MM.1S (cell line): ENCODE results near the gene TRIM38.

ENCODE experiments used
- DNase-seq: peaks from one replicate; pipeline ENCODE4 v3.0.0-alpha.2; 2015
- H2AFZ ChIP-seq: fragments of 300-600 bp; sonication (generic); 2 replicates; pipeline ENCODE4 v1.6.0; 2016; ENCODE audit warnings: antibody characterized with exemption, low read length
- H3F3A ChIP-seq: fragments of 300-600 bp; sonication (generic); 2 replicates; pipeline ENCODE4 v1.6.1; 2016; ENCODE audit warnings: mild to moderate bottlenecking, antibody characterized with exemption, low read length, moderate library complexity, mixed read lengths; ENCODE audit not compliant: insufficient read depth
- H3K27ac ChIP-seq: fragments of 300-600 bp; sonication (generic); 2 replicates; pipeline ENCODE4 v1.5.1; 2016; ENCODE audit warnings: mild to moderate bottlenecking, low read length
- H3K27me3 ChIP-seq: fragments of 300-600 bp; sonication (generic); replicated peaks from 2 replicates; pipeline ENCODE4 v1.6.0; 2016; ENCODE audit warnings: low read length; ENCODE audit not compliant: insufficient read depth
- H3K36me3 ChIP-seq: fragments of 300-600 bp; sonication (generic); replicated peaks from 2 replicates; pipeline ENCODE4 v1.6.1; 2016; ENCODE audit warnings: mild to moderate bottlenecking, low read length, mixed read lengths; ENCODE audit not compliant: insufficient read depth
- H3K4me1 ChIP-seq: fragments of 300-600 bp; sonication (generic); 2 replicates; pipeline ENCODE4 v1.6.1; 2016; ENCODE audit warnings: low read length, mixed read lengths
- H3K4me2 ChIP-seq: fragments of 300-600 bp; sonication (generic); 2 replicates; pipeline ENCODE4 v1.6.0; 2016; ENCODE audit warnings: low read depth, low read length
- H3K4me3 ChIP-seq: fragments of 300-600 bp; sonication (generic); 2 replicates; pipeline ENCODE4 v1.5.1; 2016; ENCODE audit warnings: low read length, mixed read lengths
- H3K79me2 ChIP-seq: fragments of 300-600 bp; sonication (generic); 2 replicates; pipeline ENCODE4 v1.6.1; 2016; ENCODE audit warnings: mixed run types, low read length, mixed read lengths
- H3K9ac ChIP-seq: fragments of 300-600 bp; sonication (generic); 2 replicates; pipeline ENCODE4 v1.6.1; 2016; ENCODE audit warnings: low read length, mixed read lengths
- H3K9me2 ChIP-seq: fragments of 300-600 bp; sonication (generic); replicated peaks from 2 replicates; pipeline ENCODE4 v1.6.1; 2016; ENCODE audit warnings: mild to moderate bottlenecking, low read length, mixed read lengths; ENCODE audit not compliant: insufficient read depth
- H3K9me3 ChIP-seq: fragments of 300-600 bp; sonication (generic); replicated peaks from 2 replicates; pipeline ENCODE4 v1.6.1; 2016; ENCODE audit warnings: mild to moderate bottlenecking, low read length, mixed read lengths; ENCODE audit not compliant: insufficient read depth
- H4K20me1 ChIP-seq: fragments of 300-600 bp; sonication (generic); 2 replicates; pipeline ENCODE4 v1.6.1; 2016; ENCODE audit warnings: mild to moderate bottlenecking, low read length, moderate library complexity, mixed read lengths; ENCODE audit not compliant: insufficient read depth
- EZH2 ChIP-seq: fragments of 300-600 bp; sonication (generic); optimal IDR thresholded peaks from 2 replicates; pipeline ENCODE3; 2017; ENCODE audit warnings: low read depth, mild to moderate bottlenecking, antibody characterized with exemption, low read length, mixed read lengths
- EZH2phosphoT487 ChIP-seq: fragments of 300-600 bp; sonication (generic); IDR thresholded peaks from 2 replicates; pipeline ENCODE4 v1.6.1; 2018; ENCODE audit warnings: antibody characterized with exemption, low read length
- TF ChIP-seq, protein P1 (sequence below): fragments of 300-600 bp; sonication (generic); IDR thresholded peaks from 2 replicates; pipeline ENCODE4 v1.5.1; 2016; ENCODE audit warnings: antibody characterized with exemption, low read length, mixed read lengths

Gene TRIM38

DNA sequence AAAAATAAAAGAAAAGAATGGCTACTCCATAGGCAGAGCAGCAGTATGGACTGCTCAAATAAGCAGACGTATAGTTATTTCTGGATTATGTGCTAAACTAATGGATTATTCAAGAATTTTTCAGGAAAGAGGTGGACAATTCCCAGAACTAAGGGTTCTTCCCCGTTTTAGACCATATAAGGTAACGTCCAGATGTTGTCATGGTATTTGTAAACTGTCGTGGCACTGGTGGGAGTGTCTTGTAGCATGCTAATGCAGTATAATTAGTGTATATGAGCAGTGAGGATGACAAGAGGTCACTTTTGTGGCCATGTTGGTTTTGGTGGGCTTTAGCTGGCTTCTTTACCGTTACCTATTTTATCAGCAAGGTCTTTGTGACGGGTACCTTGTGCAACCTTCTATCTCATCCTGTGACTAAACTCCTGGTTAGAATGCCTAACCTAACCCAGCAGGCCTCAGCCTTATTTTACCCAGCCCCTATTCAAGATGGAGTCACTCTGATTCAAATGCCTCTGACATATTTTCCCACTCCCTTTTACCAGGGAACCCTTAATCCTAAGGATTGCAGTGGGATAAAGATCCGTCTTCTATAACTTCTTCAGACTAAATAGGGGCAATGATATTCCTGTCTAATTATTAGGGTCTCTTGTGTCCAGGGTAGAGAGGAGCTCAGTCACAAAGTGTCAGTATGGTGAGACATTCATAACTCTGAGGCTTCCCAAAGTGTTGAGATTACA, 11.1 kb upstream of the TRIM38 start:
- Histone ChIP-seq H3K9me2 (no peaks in the 10 kb centered on the region), H4K20me1 (no peaks in the 10 kb centered on the region), H3K9me3 (no peaks in the 10 kb centered on the region), H3K36me3 (no peaks in the 10 kb centered on the region), H2AFZ (no peak overlapping the region), H3K4me3 (no peak overlapping the region), H3K79me2 (no peaks in the 10 kb centered on the region), H3K4me2 (no peak overlapping the region), H3K4me1 (no peaks in the 10 kb centered on the region), H3K27ac (no peak overlapping the region), H3K27me3 (no peaks in the 10 kb centered on the region), H3F3A (no peaks in the 10 kb centered on the region), H3K9ac (no peak overlapping the region)
- DNase-seq: no peak
- TF ChIP-seq, protein P1, sequence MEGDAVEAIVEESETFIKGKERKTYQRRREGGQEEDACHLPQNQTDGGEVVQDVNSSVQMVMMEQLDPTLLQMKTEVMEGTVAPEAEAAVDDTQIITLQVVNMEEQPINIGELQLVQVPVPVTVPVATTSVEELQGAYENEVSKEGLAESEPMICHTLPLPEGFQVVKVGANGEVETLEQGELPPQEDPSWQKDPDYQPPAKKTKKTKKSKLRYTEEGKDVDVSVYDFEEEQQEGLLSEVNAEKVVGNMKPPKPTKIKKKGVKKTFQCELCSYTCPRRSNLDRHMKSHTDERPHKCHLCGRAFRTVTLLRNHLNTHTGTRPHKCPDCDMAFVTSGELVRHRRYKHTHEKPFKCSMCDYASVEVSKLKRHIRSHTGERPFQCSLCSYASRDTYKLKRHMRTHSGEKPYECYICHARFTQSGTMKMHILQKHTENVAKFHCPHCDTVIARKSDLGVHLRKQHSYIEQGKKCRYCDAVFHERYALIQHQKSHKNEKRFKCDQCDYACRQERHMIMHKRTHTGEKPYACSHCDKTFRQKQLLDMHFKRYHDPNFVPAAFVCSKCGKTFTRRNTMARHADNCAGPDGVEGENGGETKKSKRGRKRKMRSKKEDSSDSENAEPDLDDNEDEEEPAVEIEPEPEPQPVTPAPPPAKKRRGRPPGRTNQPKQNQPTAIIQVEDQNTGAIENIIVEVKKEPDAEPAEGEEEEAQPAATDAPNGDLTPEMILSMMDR: no peak
- TF ChIP-seq EZH2phosphoT487 (no peak), EZH2 (no peak)

DNA sequence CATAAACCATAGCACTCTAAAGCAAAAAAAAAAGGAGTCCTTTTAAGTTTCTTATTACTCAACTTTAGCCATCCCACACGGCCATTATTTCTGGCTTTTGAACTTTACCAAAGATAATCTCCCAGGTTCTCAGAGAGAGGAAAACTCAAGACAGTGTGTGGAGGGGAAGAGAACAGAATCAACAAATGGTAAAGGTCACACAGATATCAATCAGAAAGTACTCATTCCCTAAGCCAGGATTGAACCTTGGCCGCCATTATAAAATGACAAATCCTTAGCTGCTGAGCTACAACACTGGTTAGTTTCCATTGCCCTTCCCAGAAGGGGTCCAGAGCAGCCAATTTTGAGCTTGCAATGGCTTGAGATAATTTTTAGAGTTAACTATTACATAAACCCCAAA, 10.1 kb upstream of the TRIM38 start:
- DNase-seq: no peak
- H3K9me2 ChIP-seq: no peaks in the 10 kb centered on the region
- H3K9me3 ChIP-seq: no peaks in the 10 kb centered on the region
- no peak overlapping the region for H2AFZ ChIP-seq
- no peaks in the 10 kb centered on the region for H3K4me1 ChIP-seq
- H4K20me1 ChIP-seq: no peaks in the 10 kb centered on the region
- H3F3A ChIP-seq: no peaks in the 10 kb centered on the region
- no peaks in the 10 kb centered on the region for H3K79me2 ChIP-seq
- no peak overlapping the region for H3K4me3 ChIP-seq
- no peak overlapping the region for H3K4me2 ChIP-seq
- no peaks in the 10 kb centered on the region for H3K36me3 ChIP-seq
- H3K27me3 ChIP-seq: no peaks in the 10 kb centered on the region
- H3K27ac ChIP-seq: no peak overlapping the region
- no peak overlapping the region for H3K9ac ChIP-seq
- no peak for TF ChIP-seq EZH2phosphoT487
- TF ChIP-seq, protein P1: no peak
- no peak for TF ChIP-seq EZH2

DNA sequence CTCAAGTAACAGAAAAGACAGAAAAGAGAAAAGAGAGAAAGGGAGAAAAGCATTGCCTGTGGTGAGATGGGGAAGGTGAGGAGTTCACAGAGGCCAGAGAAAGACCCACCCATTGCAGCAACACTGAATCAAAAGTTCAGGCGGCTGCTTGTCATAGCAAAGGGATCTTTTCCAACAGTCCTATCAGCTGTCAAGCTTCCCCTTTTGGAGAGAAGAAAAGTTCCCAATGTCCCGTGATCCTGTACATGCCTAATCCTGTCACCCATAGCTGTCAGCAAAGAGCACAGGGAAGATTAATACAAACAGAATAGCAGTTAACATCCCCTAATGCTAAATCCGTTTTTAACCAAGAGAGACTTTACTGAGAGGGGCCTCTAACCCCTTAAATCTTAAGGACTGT, 8.9 kb upstream of the TRIM38 start:
- no peaks in the 10 kb centered on the region for H3K27me3 ChIP-seq
- H4K20me1 ChIP-seq: no peaks in the 10 kb centered on the region
- DNase-seq: no peak
- no peaks in the 10 kb centered on the region for H3K36me3 ChIP-seq
- H3K9ac ChIP-seq: no peak overlapping the region
- H2AFZ ChIP-seq: no peak overlapping the region
- TF ChIP-seq EZH2phosphoT487: no peak
- TF ChIP-seq EZH2: no peak
- TF ChIP-seq, protein P1: no peak
- H3K4me1 ChIP-seq: peaks cover 2% of the 10 kb centered on the region
- H3K9me2 ChIP-seq: no peaks in the 10 kb centered on the region
- no peaks in the 10 kb centered on the region for H3F3A ChIP-seq
- no peaks in the 10 kb centered on the region for H3K9me3 ChIP-seq
- H3K4me3 ChIP-seq: no peak overlapping the region
- no peak overlapping the region for H3K4me2 ChIP-seq
- no peak overlapping the region for H3K27ac ChIP-seq
- no peaks in the 10 kb centered on the region for H3K79me2 ChIP-seq
